ENCODE data around the gene CMPK2.

Gene CMPK2

DNA sequence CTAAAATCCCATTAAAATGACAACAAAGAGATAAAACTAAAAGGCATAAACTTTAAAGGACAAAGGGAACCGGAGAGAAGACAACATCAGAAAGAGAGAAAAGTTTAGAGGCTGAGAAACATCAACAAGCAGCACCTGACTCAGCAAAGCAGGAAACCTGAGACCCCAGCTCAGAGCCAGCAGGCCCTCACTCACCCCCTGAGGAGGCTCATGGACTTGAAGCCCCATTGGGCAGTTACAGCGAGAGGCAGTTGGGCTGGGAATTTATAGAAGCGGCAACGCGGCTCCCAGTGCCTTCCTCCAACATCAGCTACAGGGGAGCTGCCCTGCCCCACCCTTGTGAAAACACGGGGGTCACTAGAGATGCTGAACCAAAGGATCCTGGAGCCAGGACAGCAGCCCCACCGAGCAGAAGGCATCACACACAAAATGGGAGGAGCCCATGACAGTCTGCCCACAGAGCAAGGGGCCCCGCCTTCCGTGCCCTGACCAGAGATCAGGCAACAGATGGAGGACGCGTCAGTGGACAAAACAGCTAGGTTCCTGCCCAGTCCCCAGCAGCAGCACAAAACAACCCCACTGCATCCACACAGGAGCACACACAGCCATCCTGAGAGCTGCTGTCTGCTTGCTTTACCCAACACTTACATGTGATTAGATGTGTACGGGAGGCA lies 52.7 kb downstream of the CMPK2 start:
- DNase-seq (ENCODE audit: low read depth in 2 of 2): no peak

- DNase-seq (ENCODE audit: low read depth in 2 of 2): no peak
These were observed 54.7 kb downstream of the CMPK2 start for GRCh38 chr2:6810961-6811360.

DNA sequence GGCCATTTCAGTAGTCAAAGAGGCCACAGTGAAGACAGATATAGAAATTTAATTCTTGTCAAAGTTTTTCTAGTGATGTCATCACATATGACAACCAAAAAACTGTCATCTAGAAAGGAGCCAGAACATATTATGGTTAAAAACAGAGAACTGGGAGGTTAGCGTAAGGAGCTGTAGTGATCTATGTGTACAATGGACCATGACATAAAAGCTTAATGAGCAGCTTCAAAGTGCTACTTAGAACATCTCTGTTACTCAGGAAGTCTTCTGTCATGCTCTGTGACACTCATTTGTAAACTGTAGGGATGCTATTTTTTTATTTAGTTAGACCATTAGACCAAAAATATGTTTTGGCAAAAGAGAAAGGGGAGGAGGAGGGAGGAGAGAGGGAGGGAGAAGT lies 57.3 kb downstream of the CMPK2 start:
- no peak for DNase-seq (ENCODE audit: low read depth in 2 of 2)

DNA sequence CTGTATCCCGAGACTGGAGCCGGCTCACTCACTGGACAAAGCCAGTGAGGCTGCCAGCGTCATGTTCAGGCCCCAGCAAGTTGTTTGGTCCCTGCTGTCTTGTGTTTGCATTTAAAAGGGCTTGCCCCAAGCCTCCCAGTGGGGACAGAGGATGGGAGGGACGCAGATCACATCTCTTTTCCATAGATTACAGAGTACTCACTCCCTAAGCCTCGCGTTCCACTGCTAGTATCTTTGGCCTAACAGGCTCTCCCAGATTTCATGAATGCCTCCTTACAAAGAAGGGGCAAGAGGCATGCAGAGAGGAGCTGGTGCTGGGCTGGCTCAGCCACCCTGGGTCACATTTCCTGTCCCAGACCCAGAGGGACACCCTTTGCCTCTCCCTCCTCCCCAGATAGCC lies 59.1 kb downstream of the CMPK2 start:
- DNase-seq (ENCODE audit: low read depth in 2 of 2): no peak

GRCh38 chr2:6800553-6800952 lies 65.2 kb downstream of the CMPK2 start:
- no peak for DNase-seq (ENCODE audit: low read depth in 2 of 2)
